HCT116 (cell line): ENCODE measurements around the gene MYPN. TPM values are rescaled to one million over a fixed set of nuclear protein-coding genes. Genes with fewer than 3 reads are reported as not detected.

Experiments
- ATAC-seq: fragments of 200-7000 bp; cut with Tn5 transposase; 2 replicates; pipeline ENCODE4 v1.9.1; 2020; ENCODE audit warnings: mild to moderate bottlenecking, moderate library complexity
- BruUV-seq: library from RNA; stranded (reverse); fragments of 400-500 nt; replicated peaks from 2 replicates; lab custom pipeline; 2021; lab: Mats Ljungman, UMichigan
- CTCF ChIA-PET: fragments of 300-600 bp; sonication (Branson Sonifier 250); formaldehyde crosslinking; loops from one replicate; lab custom pipeline; 2021; ENCODE audit warnings: antibody characterized with exemption; lab: Charles Lee
- POLR2A ChIA-PET: fragments of 300-600, 350-600 bp; sonication (Branson Sonifier 250); formaldehyde crosslinking; loops from one replicate; lab custom pipeline; 2021; ENCODE audit warnings: antibody characterized with exemption; lab: Charles Lee
- RAD21 ChIA-PET, 2 experiments: fragments of 300-600 bp; sonication (Branson Sonifier 250); formaldehyde crosslinking; loops; one replicate each; lab custom pipeline; 2023; ENCODE audit warnings: low total read pairs in 2 of 2; ENCODE audit not compliant: uncharacterized antibody in 2 of 2, unreplicated experiment in 2 of 2, low non-redundant PET in 1 of 2; lab: Charles Lee
- DNase-seq: peaks from one replicate; pipeline ENCODE4 v3.0.0-alpha.2; 2010; ENCODE audit warnings: low read depth, low spot score
- H2AFZ ChIP-seq: fragments of 200-600 bp; shearing (Covaris generic), sonication (generic); 2 replicates; pipeline ENCODE4 v1.6.1; 2017; ENCODE audit warnings: low read depth, mixed run types, mixed read lengths, antibody characterized with exemption, low read length; ENCODE audit not compliant: poor library complexity, severe bottlenecking
- H3K27ac ChIP-seq: 2 replicates; pipeline ENCODE4 v1.5.1; 2012; ENCODE audit warnings: low read depth, low read length
- H3K27me3 ChIP-seq: fragments of 200-600 bp; sonication (generic); 2 replicates; pipeline ENCODE4 v1.6.1; 2016; ENCODE audit warnings: mixed run types, low read length, mixed read lengths; ENCODE audit not compliant: insufficient read depth
- H3K36me3 ChIP-seq, 2 experiments: fragments of 200-500 bp in 1 of 2; fragments of 200-600 bp in 1 of 2; sonication (Bioruptor generic) in 1 of 2; sonication (generic) in 1 of 2; 2 replicates each; pipeline versions ENCODE4 v1.5.1 to v1.6.1; 2014 to 2016; ENCODE audit warnings: low read length in 2 of 2, inconsistent platforms in 1 of 2, mixed read lengths in 1 of 2, mixed run types in 1 of 2; ENCODE audit not compliant: insufficient read depth in 2 of 2, control insufficient read depth in 1 of 2
- H3K4me1 ChIP-seq, 2 experiments: fragments of 200-600 bp in 1 of 2; sonication (generic) in 1 of 2; 2 replicates each; pipeline versions ENCODE4 v1.5.1 to v1.6.1; 2012 to 2017; ENCODE audit warnings: low read length in 2 of 2, inconsistent platforms in 1 of 2, mild to moderate bottlenecking in 1 of 2, mixed read lengths in 1 of 2, mixed run types in 1 of 2, moderate library complexity in 1 of 2; ENCODE audit not compliant: insufficient read depth in 2 of 2, control insufficient read depth in 1 of 2
- H3K4me2 ChIP-seq: fragments of 200-600 bp; sonication (generic); 2 replicates; pipeline ENCODE4 v1.6.1; 2017; ENCODE audit warnings: mixed run types, low read length, mixed read lengths
- H3K4me3 ChIP-seq, 2 experiments: fragments of 200-600 bp in 1 of 2; sonication (generic) in 1 of 2; replicated peaks in 1 of 2; 2 replicates each; pipeline ENCODE4 v1.5.1; 2011 to 2016; ENCODE audit warnings: low read length in 2 of 2, control low read depth in 1 of 2, low read depth in 1 of 2, mild to moderate bottlenecking in 1 of 2, mixed read lengths in 1 of 2, mixed run types in 1 of 2
- H3K79me2 ChIP-seq: fragments of 200-600 bp; sonication (generic); 2 replicates; pipeline ENCODE4 v1.6.1; 2017; ENCODE audit warnings: mild to moderate bottlenecking, mixed run types, low read length, moderate library complexity, mixed read lengths; ENCODE audit not compliant: insufficient read depth
- H3K9ac ChIP-seq: fragments of 200-600 bp; sonication (generic); 2 replicates; pipeline ENCODE4 v1.6.1; 2016; ENCODE audit warnings: low read length, mixed read lengths
- H3K9me2 ChIP-seq: fragments of 200-600 bp; sonication (generic), shearing (Covaris generic); 2 replicates; pipeline ENCODE4 v1.6.1; 2017; ENCODE audit warnings: mixed run types, mild to moderate bottlenecking, moderate library complexity; ENCODE audit not compliant: insufficient read depth
- H3K9me3 ChIP-seq, 2 experiments: fragments of 200-500 bp in 1 of 2; fragments of 200-600 bp in 1 of 2; sonication (Bioruptor generic) in 1 of 2; sonication (generic) in 1 of 2; 2 replicates each; pipeline ENCODE4 v1.6.1; 2014 to 2017; ENCODE audit warnings: low read length in 2 of 2, mixed read lengths in 2 of 2, inconsistent platforms in 1 of 2, low read depth in 1 of 2, mild to moderate bottlenecking in 1 of 2, mixed run types in 1 of 2, moderate library complexity in 1 of 2; ENCODE audit not compliant: control insufficient read depth in 1 of 2, insufficient read depth in 1 of 2
- H4K20me1 ChIP-seq: fragments of 200-600 bp; sonication (generic), shearing (Covaris generic); 2 replicates; pipeline ENCODE4 v1.6.1; 2017; ENCODE audit warnings: mixed run types, mild to moderate bottlenecking, moderate library complexity; ENCODE audit not compliant: insufficient read depth
- ATF3 ChIP-seq: IDR thresholded peaks from 2 replicates; pipeline ENCODE4 v1.6.1; 2012
- CBX3 ChIP-seq: IDR thresholded peaks from 2 replicates; pipeline ENCODE4 v1.6.1; 2012; ENCODE audit warnings: low read depth
- CEBPB ChIP-seq: IDR thresholded peaks from 2 replicates; pipeline ENCODE4 v1.6.1; 2012; ENCODE audit warnings: low read depth
- ELF1 ChIP-seq: IDR thresholded peaks from 2 replicates; pipeline ENCODE4 v1.6.1; 2012; ENCODE audit warnings: low read depth, borderline replicate concordance
- EZH2 ChIP-seq: fragments of 200-600 bp; sonication (generic); IDR thresholded peaks from 2 replicates; pipeline ENCODE4 v1.6.1; 2017; ENCODE audit warnings: antibody characterized with exemption, mixed run types
- EZH2phosphoT487 ChIP-seq: fragments of 200-600 bp; IDR thresholded peaks from 2 replicates; pipeline ENCODE4 v1.6.1; 2018; ENCODE audit warnings: antibody characterized with exemption, borderline replicate concordance
- FOSL1 ChIP-seq: IDR thresholded peaks from 2 replicates; pipeline ENCODE4 v1.6.1; 2012; ENCODE audit warnings: low read depth
- JUND ChIP-seq: IDR thresholded peaks from 2 replicates; pipeline ENCODE4 v1.6.1; 2012
- MAX ChIP-seq: IDR thresholded peaks from 2 replicates; pipeline ENCODE4 v1.6.1; 2012
- POLR2A ChIP-seq: IDR thresholded peaks from 2 replicates; pipeline ENCODE4 v1.7.0; 2011; ENCODE audit warnings: borderline replicate concordance; ENCODE audit not compliant: insufficient read depth, insufficient read length; ENCODE audit errors: extremely low read depth
- POLR2AphosphoS5 ChIP-seq: IDR thresholded peaks from 2 replicates; pipeline ENCODE4 v1.6.1; 2011; ENCODE audit warnings: mild to moderate bottlenecking, low read depth, low read length, moderate library complexity
- RAD21 ChIP-seq: IDR thresholded peaks from 2 replicates; pipeline ENCODE4 v1.6.1; 2012; ENCODE audit warnings: low read depth, mild to moderate bottlenecking
- SIN3A ChIP-seq: IDR thresholded peaks from 2 replicates; pipeline ENCODE4 v1.6.1; 2012; ENCODE audit warnings: low read depth
- SP1 ChIP-seq: IDR thresholded peaks from 2 replicates; pipeline ENCODE4 v1.6.1; 2012; ENCODE audit warnings: low read depth
- SRF ChIP-seq: IDR thresholded peaks from 2 replicates; pipeline ENCODE4 v1.6.1; 2012; ENCODE audit warnings: low read depth
- TCF7L2 ChIP-seq: IDR thresholded peaks from 2 replicates; pipeline ENCODE4 v1.7.0; 2011; ENCODE audit warnings: borderline replicate concordance, inconsistent platforms; ENCODE audit not compliant: insufficient read depth, insufficient read length; ENCODE audit errors: extremely low read depth
- YY1 ChIP-seq: IDR thresholded peaks from 2 replicates; pipeline ENCODE4 v1.6.1; 2011; ENCODE audit warnings: low read length, low read depth, moderate library complexity, mild to moderate bottlenecking; ENCODE audit not compliant: insufficient replicate concordance; ENCODE audit errors: extremely low read depth
- ZBTB33 ChIP-seq: IDR thresholded peaks from 2 replicates; pipeline ENCODE4 v1.6.1; 2011; ENCODE audit warnings: mild to moderate bottlenecking, low read length, moderate library complexity; ENCODE audit not compliant: insufficient replicate concordance; ENCODE audit errors: extremely low read depth
- ZFX ChIP-seq: fragments of 450-650 bp; IDR thresholded peaks from 2 replicates; pipeline ENCODE4 v1.6.1; 2017
- ZNF274 ChIP-seq: fragments of 200-500 bp; sonication (Bioruptor generic); IDR thresholded peaks from 2 replicates; pipeline ENCODE4 v1.6.1; 2014; ENCODE audit warnings: mild to moderate bottlenecking, low read depth, low read length, inconsistent platforms
- intact Hi-C: fragments of 100-400 bp; cut with micrococcal nuclease; formaldehyde crosslinking; loops from 2 replicates; pipeline ENCODE4 v1.10.0; 2022
- total RNA-seq: library from RNA; stranded (reverse); gene quantifications from one replicate; pipeline ENCODE4 v1.2.1, GENCODE V29; 2021; ENCODE audit not compliant: unreplicated experiment

MYPN gene
- total RNA-seq, 1 experiment from 2014 or later = 0.34 TPM

GRCh38 chr10:68128015-68128414 lies 18.7 kb downstream of the MYPN start (continued):
- TF ChIP-seq MAX = no peak
- TF ChIP-seq POLR2AphosphoS5 = no peak
- no peak for TF ChIP-seq ZNF274
- TF ChIP-seq RAD21 = no peak
- TF ChIP-seq FOSL1 = no peak
- TF ChIP-seq SIN3A = no peak
- no peak for TF ChIP-seq EZH2
- no peak for TF ChIP-seq ZFX
- TF ChIP-seq CBX3 = no peak
- TF ChIP-seq ATF3 = no peak
- no peak for TF ChIP-seq POLR2A
- no peak for TF ChIP-seq YY1
- TF ChIP-seq ELF1 = no peak
- no peak for TF ChIP-seq JUND
- TF ChIP-seq, all 23 proteins: peak for 0

- H3K27me3 ChIP-seq = no peaks in the 10 kb centered on the region
- intact Hi-C loops = no loop called here
- no peak overlapping the region for H3K27ac ChIP-seq
- H3K9ac ChIP-seq = no peak overlapping the region
- H3K4me2 ChIP-seq = no peak overlapping the region
- H3K4me3 ChIP-seq = no peak overlapping the region
- CTCF ChIA-PET = no interaction called here
- H3K9me2 ChIP-seq = no peaks in the 10 kb centered on the region
- RAD21 ChIA-PET = no interaction called here
- H3K9me3 ChIP-seq = no peaks in the 10 kb centered on the region
- H3K36me3 ChIP-seq = no peaks in the 10 kb centered on the region
- H3K4me1 ChIP-seq = peaks cover 21 to 26% of the 10 kb centered on the region in 2 experiments
- no TSS peak for BruUV-seq
- TF ChIP-seq ATF3 (no peak), POLR2A (no peak), SP1 (no peak), FOSL1 (no peak), ELF1 (no peak), SRF (no peak), SIN3A (no peak), CEBPB (no peak), CBX3 (no peak), EZH2phosphoT487 (no peak), ZNF274 (no peak), ZBTB33 (no peak), MAX (no peak), TCF7L2 (no peak), YY1 (no peak), ZFX (no peak)
- H4K20me1 ChIP-seq = no peaks in the 10 kb centered on the region
- no peak for DNase-seq
- H2AFZ ChIP-seq = no peak overlapping the region
- no peaks in the 10 kb centered on the region for H3K79me2 ChIP-seq
- POLR2A ChIA-PET = interaction anchor here (0.6 kb wide), 2 partner anchors 9 to 26 kb away, joined by 3 read pairs; no protein-coding TSS in a partner anchor
- ATAC-seq = no peak
These were observed 23.1 kb downstream of the MYPN start for GRCh38 chr10:68132391-68132790.
